K562 treated with DMSO at 1 percent for 24 hours (cell line): ENCODE measurements around the gene ATP13A4. TPM values are rescaled to one million over a fixed set of nuclear protein-coding genes. Genes with fewer than 3 reads are reported as not detected.

ENCODE experiments used
- total RNA-seq: library from RNA; unstranded; fragments of 300-600 nt; gene quantifications from 2 replicates; pipeline ENCODE4 v1.2.3, GENCODE V29; 2022; ENCODE audit warnings: low read depth; ENCODE audit not compliant: insufficient read depth

The ATP13A4 gene
- total RNA-seq = not detected in 2 replicates

GRCh38 chr3:193554811-193555210 is at the start of gene ATP13A4:
TSS of gene ATP13A4 (minus strand) at chr3:193554895. CDS start at chr3:193554799, 96 bp downstream.

GRCh38 chr3:193592841-193593667 is 38.4 kb upstream of the ATP13A4 start, which contains the start of gene OPA1:
TSS of gene OPA1 (plus strand) at chr3:193593208. CDS start at chr3:193593378, 170 bp downstream.

GRCh38 chr3:193378706-193379105 is 176.0 kb downstream of the ATP13A4 start, which contains the start of gene ATP13A5:
TSS of gene ATP13A5 (minus strand) at chr3:193378753. CDS start at chr3:193378725, 28 bp downstream.

Other genes starting within 250 kb of the ATP13A4 start
- not detected in 2 replicates for gene ATP13A5, start 176.1 kb downstream of the ATP13A4 start, total RNA-seq
- 19.9 and 23.8 TPM in 2 replicates for gene OPA1, start 38.3 kb upstream of the ATP13A4 start, total RNA-seq